Adrenal gland (tissue), 5 donors: ENCODE measurements around the gene NPAS1.

Source experiments
- CTCF ChIP-seq, 6 experiments: fragments of 450-650 bp in 4 of 6; fragments of 200-600 bp in 2 of 6; sonication (generic) in 1 of 6; IDR thresholded peaks; 1 replicate in 5 of 6; 2 replicates in 1 of 6; pipeline versions ENCODE4 v1.5.1 to v1.8.0; 2016 to 2021; ENCODE audit warnings: antibody characterized with exemption in 6 of 6, mild to moderate bottlenecking in 2 of 6, moderate library complexity in 1 of 6
- POLR2A ChIP-seq, 2 donors: fragments of 450-650 bp; IDR thresholded peaks; one replicate each; pipeline ENCODE4 v1.6.1; 2017; ENCODE audit warnings: antibody characterized with exemption in 2 of 2, mild to moderate bottlenecking in 2 of 2, moderate library complexity in 1 of 2
- donor health status: DM: no; HTN: no; CAD: no.

- TF ChIP-seq CTCF (IDR thresholded peaks at IDR 0.05) (no peak), POLR2A (IDR thresholded peaks at IDR 0.05) (no peak)
Measured at GRCh38 chr19:47089767-47090350, 70.2 kb downstream of the NPAS1 start.
